Psoas muscle (tissue), 8 donors: ENCODE results near the gene CNKSR1. TPM values are rescaled to one million over a fixed set of nuclear protein-coding genes. Genes with fewer than 3 reads are reported as not detected.

Experiments
- ATAC-seq, 4 donors: fragments of 200-7000 bp; cut with Tn5 transposase; one replicate each; pipeline ENCODE4 v1.9.1; 2020; ENCODE audit warnings: moderate library complexity in 3 of 4, mild to moderate bottlenecking in 2 of 4
- DNase-seq, 2 donors: peaks; one replicate each; pipeline ENCODE4 v3.0.0-alpha.2; 2020
- H3K27ac ChIP-seq: fragments of 200-600 bp; one replicate; pipeline ENCODE4 v1.8.0; 2022
- H3K27me3 ChIP-seq, 3 donors: fragments of 200-600 bp in 1 of 3; one replicate each; pipeline versions ENCODE4 v1.6.1 to v1.8.0; 2013 to 2022; ENCODE audit warnings: low read length in 2 of 3, mild to moderate bottlenecking in 2 of 3, moderate library complexity in 1 of 3; ENCODE audit not compliant: insufficient read depth in 3 of 3
- H3K36me3 ChIP-seq, 2 donors: fragments of 200-600 bp in 1 of 2; one replicate each; pipeline versions ENCODE4 v1.6.1 to v1.8.0; 2013 to 2022; ENCODE audit warnings: low read depth in 1 of 2, mild to moderate bottlenecking in 1 of 2, moderate library complexity in 1 of 2; ENCODE audit not compliant: insufficient read depth in 1 of 2
- H3K4me1 ChIP-seq: fragments of 200-600 bp; one replicate; pipeline ENCODE4 v1.8.0; 2022
- H3K4me3 ChIP-seq: fragments of 200-600 bp; one replicate; pipeline ENCODE4 v1.8.0; 2022; ENCODE audit warnings: mild to moderate bottlenecking
- H3K9me3 ChIP-seq: fragments of 200-600 bp; one replicate; pipeline ENCODE4 v1.8.0; 2022
- CTCF ChIP-seq: fragments of 200-600 bp; IDR thresholded peaks from one replicate; pipeline ENCODE4 v1.8.0; 2022; ENCODE audit warnings: antibody characterized with exemption
- WGBS, 3 donors: extraction: QIAGEN DNeasy Blood & Tissue Kit; methylation state at CpG; one replicate each; pipeline versions ENCODE4 v1.1.6 to v1.1.7; 2013; 5-methylcytosine and 5-hydroxymethylcytosine counted together
- intact Hi-C, 2 donors: fragments of 100-400 bp; cut with DNase I; formaldehyde crosslinking; loops; one replicate each; pipeline versions ENCODE4 v1.11.0 to v1.14.2; 2022
- polyA plus RNA-seq, 3 donors: library from polyadenylated mRNA; stranded (reverse); fragments of 200-250 nt; gene quantifications; one replicate each; pipeline ENCODE4 v1.2.3, GENCODE V29; 2013
- total RNA-seq, 4 donors: library from RNA; stranded (reverse); fragmentation: NEBNext Ultra II Directional in 2 of 4; extraction: Animal tissue kit (Norgen Biotek cat#: 25700) in 2 of 4; gene quantifications; one replicate each; pipeline versions ENCODE4 v1.2.1 to v1.2.4, GENCODE V29; 2021 to 2023
- donor health status: healthy with polysubstance abuse.
- donor health status: DM: no; HTN: no; CAD: no; lungs with moderate emphysema.
- donor health status: Bipolar disorder and iron deficiency.
- donor health status: healthy.
- donor health status: DM: yes; HTN: yes; CAD: no.
- donor health status: DM: no; HTN: no; CAD: no.
- donor health status: DM: no; HTN: no; CAD: no.
- donor health status: DM: yes; HTN: yes; CAD: no.

CNKSR1 gene
- total and polyA plus RNA-seq, 7 donors, result 11.0 to 90.4 (median 54.8) TPM

GRCh38 chr1:26234644-26235370 lies 57.5 kb downstream of the CNKSR1 start:
- H3K4me3 ChIP-seq, result peak overlapping the region; percentile 74
- DNase-seq (peak in 1 of 2 donors; percentile 16), ATAC-seq (peak in 1 of 4 donors; percentile 1)
- 2 to 3% (median 3%) methylated on average over 30 of the region's 30 CpGs for WGBS, 3 donors
- intact Hi-C loops, result loop anchor here (5.0 to 10.0 kb wide), 3 partner anchors 37 to 120 kb away; partner anchors contain the start of gene PDIK1L (in 1 of the 2)
- no peak for TF ChIP-seq CTCF
- H3K27me3 ChIP-seq, result no peaks in the 10 kb centered on the region
- H3K27ac ChIP-seq, result peak overlapping the region; percentile 89
- H3K4me1 ChIP-seq, result peaks cover 20% of the 10 kb centered on the region
- H3K9me3 ChIP-seq, result no peaks in the 10 kb centered on the region
- H3K36me3 ChIP-seq, result peaks cover 0 to 1% of the 10 kb centered on the region in 2 donors

- WGBS, 3 donors, result 47 to 68% (median 51%) methylated on average over 6 of the region's 6 CpGs
Observed at GRCh38 chr1:26237230-26237966, 60.1 kb downstream of the CNKSR1 start.

More at GRCh38 chr1:26237230-26237966, 60.1 kb downstream of the CNKSR1 start:
- Histone ChIP-seq H3K4me1 (peaks cover 22% of the 10 kb centered on the region), H3K27ac (peak overlapping the region; percentile 89), H3K36me3 (peaks cover 0 to 22% of the 10 kb centered on the region in 2 donors), H3K27me3 (no peaks in the 10 kb centered on the region), H3K9me3 (no peaks in the 10 kb centered on the region), H3K4me3 (peak overlapping the region; percentile 74)
- ATAC-seq (no peak), DNase-seq (no peak)
- intact Hi-C loops, result loop anchor here (5.0 to 10.0 kb wide), 2 partner anchors 35 to 123 kb away; partner anchors contain the start of gene PDIK1L (in 1 of the 2)
- no peak for TF ChIP-seq CTCF

Other genes starting within 250 kb of the CNKSR1 start
- 10 to 100 TPM in 3 of 4 donors, 1 to 10 TPM in 1; 5.5 to 15.8 (median 13.3) TPM for gene PAFAH2, start 179.4 kb upstream of the CNKSR1 start, total RNA-seq
- 10 to 100 TPM in 1 of 3 donors, 1 to 10 TPM in 2; 5.1 to 30.1 (median 8.8) TPM for gene PAFAH2, start 179.4 kb upstream of the CNKSR1 start, polyA plus RNA-seq
- gene EXTL1, start 155.7 kb upstream of the CNKSR1 start, total RNA-seq, result 1 to 10 TPM in 3 of 4 donors, under 1 TPM in 1; 0.39 to 4.6 (median 2.1) TPM
- 1 to 10 TPM in 1 of 3 donors, under 1 TPM in 2; 0.61 to 1.1 (median 0.90) TPM for gene EXTL1, start 155.7 kb upstream of the CNKSR1 start, polyA plus RNA-seq
- gene SLC30A2, start 131.4 kb upstream of the CNKSR1 start, total RNA-seq, result 1 to 10 TPM in 3 of 4 donors, under 1 TPM in 1; 0.32 to 7.8 (median 4.2) TPM
- 1 to 10 TPM in 1 of 3 donors, under 1 TPM in 2; 0.21 to 1.2 (median 0.70) TPM for gene SLC30A2, start 131.4 kb upstream of the CNKSR1 start, polyA plus RNA-seq
- 1,000 to 10,000 TPM in 1 of 4 donors, 100 to 1,000 TPM in 2, 10 to 100 TPM in 1; 74.2 to 2,937 (median 350) TPM for gene TRIM63, start 109.9 kb upstream of the CNKSR1 start, total RNA-seq
- 1,000 to 10,000 TPM in 2 of 3 donors, 100 to 1,000 TPM in 1; 369 to 2,799 (median 1,951) TPM for gene TRIM63, start 109.9 kb upstream of the CNKSR1 start, polyA plus RNA-seq
- gene PDIK1L, start 65.7 kb upstream of the CNKSR1 start, total RNA-seq, result 1 to 10 TPM; 3.1 to 7.0 (median 5.3) TPM
- gene PDIK1L, start 65.7 kb upstream of the CNKSR1 start, polyA plus RNA-seq, result 1 to 10 TPM; 1.4 to 5.8 (median 2.4) TPM
- 1 to 10 TPM; 1.2 to 2.9 (median 1.3) TPM for gene FAM110D, start 18.4 kb upstream of the CNKSR1 start, total RNA-seq
- gene FAM110D, start 18.4 kb upstream of the CNKSR1 start, polyA plus RNA-seq, result 1 to 10 TPM; 1.4 to 1.7 (median 1.7) TPM
- not detected for gene C1orf232, start 8.5 kb upstream of the CNKSR1 start, total RNA-seq
- not detected for gene C1orf232, start 8.5 kb upstream of the CNKSR1 start, polyA plus RNA-seq
- gene ZNF593, start 7.6 kb upstream of the CNKSR1 start, total RNA-seq, result 100 to 1,000 TPM in 1 of 4 donors, 10 to 100 TPM in 3; 75.2 to 116 (median 78.3) TPM
- gene ZNF593, start 7.6 kb upstream of the CNKSR1 start, polyA plus RNA-seq, result 100 to 1,000 TPM in 2 of 3 donors, 10 to 100 TPM in 1; 65.7 to 236 (median 162) TPM
- 1 to 10 TPM; 1.6 to 4.2 (median 2.9) TPM for gene ZNF593OS, start 5.7 kb upstream of the CNKSR1 start, total RNA-seq
- under 1 TPM; 0.16 to 0.70 (median 0.44) TPM for gene ZNF593OS, start 5.7 kb upstream of the CNKSR1 start, polyA plus RNA-seq
- gene CATSPER4, start 13.1 kb downstream of the CNKSR1 start, total RNA-seq, result under 1 TPM in 1 of 4 donors, not detected in 3; 0.24 TPM
- gene CATSPER4, start 13.1 kb downstream of the CNKSR1 start, polyA plus RNA-seq, result under 1 TPM in 1 of 3 donors, not detected in 2; 0.01 TPM
- gene CEP85, start 56.7 kb downstream of the CNKSR1 start, total RNA-seq, result 10 to 100 TPM; 16.0 to 52.5 (median 41.1) TPM
- 10 to 100 TPM; 14.8 to 24.2 (median 18.0) TPM for gene CEP85, start 56.7 kb downstream of the CNKSR1 start, polyA plus RNA-seq
- 10 to 100 TPM; 21.4 to 30.6 (median 22.6) TPM for gene SH3BGRL3, start 102.6 kb downstream of the CNKSR1 start, total RNA-seq
- gene SH3BGRL3, start 102.6 kb downstream of the CNKSR1 start, polyA plus RNA-seq, result 10 to 100 TPM; 10.9 to 78.1 (median 18.2) TPM
- 1 to 10 TPM; 3.5 to 7.0 (median 3.9) TPM for gene UBXN11, start 129.1 kb downstream of the CNKSR1 start, total RNA-seq
- gene UBXN11, start 129.1 kb downstream of the CNKSR1 start, polyA plus RNA-seq, result 1 to 10 TPM; 3.9 to 6.8 (median 5.8) TPM
- 1 to 10 TPM; 2.1 to 4.2 (median 4.1) TPM for gene CD52, start 140.5 kb downstream of the CNKSR1 start, total RNA-seq
- gene CD52, start 140.5 kb downstream of the CNKSR1 start, polyA plus RNA-seq, result 1 to 10 TPM; 2.9 to 3.9 (median 3.6) TPM
- 1 to 10 TPM in 1 of 4 donors, under 1 TPM in 1, not detected in 2; 0.56 to 2.9 TPM for gene CRYBG2, start 176.6 kb downstream of the CNKSR1 start, total RNA-seq
- gene CRYBG2, start 176.6 kb downstream of the CNKSR1 start, polyA plus RNA-seq, result under 1 TPM in 1 of 3 donors, not detected in 2; 0.01 TPM
- gene ZNF683, start 195.3 kb downstream of the CNKSR1 start, total RNA-seq, result not detected
- gene ZNF683, start 195.3 kb downstream of the CNKSR1 start, polyA plus RNA-seq, result under 1 TPM in 1 of 3 donors, not detected in 2; 0.06 TPM
- gene LIN28A, start 233.3 kb downstream of the CNKSR1 start, total RNA-seq, result not detected
- gene LIN28A, start 233.3 kb downstream of the CNKSR1 start, polyA plus RNA-seq, result not detected